VCaP (cell line): Measurements from ENCODE around the gene NEDD8.

Experiments used
- H3K27ac ChIP-seq: fragments of 450-650 bp; 2 replicates; pipeline ENCODE4 v1.5.1; 2017
- TF ChIP-seq, protein P1 (sequence below): fragments of 450-650 bp; conservative IDR thresholded peaks from 2 replicates; pipeline ENCODE4 v1.5.1; 2017; ENCODE audit warnings: mild to moderate bottlenecking, moderate library complexity

Gene NEDD8

DNA sequence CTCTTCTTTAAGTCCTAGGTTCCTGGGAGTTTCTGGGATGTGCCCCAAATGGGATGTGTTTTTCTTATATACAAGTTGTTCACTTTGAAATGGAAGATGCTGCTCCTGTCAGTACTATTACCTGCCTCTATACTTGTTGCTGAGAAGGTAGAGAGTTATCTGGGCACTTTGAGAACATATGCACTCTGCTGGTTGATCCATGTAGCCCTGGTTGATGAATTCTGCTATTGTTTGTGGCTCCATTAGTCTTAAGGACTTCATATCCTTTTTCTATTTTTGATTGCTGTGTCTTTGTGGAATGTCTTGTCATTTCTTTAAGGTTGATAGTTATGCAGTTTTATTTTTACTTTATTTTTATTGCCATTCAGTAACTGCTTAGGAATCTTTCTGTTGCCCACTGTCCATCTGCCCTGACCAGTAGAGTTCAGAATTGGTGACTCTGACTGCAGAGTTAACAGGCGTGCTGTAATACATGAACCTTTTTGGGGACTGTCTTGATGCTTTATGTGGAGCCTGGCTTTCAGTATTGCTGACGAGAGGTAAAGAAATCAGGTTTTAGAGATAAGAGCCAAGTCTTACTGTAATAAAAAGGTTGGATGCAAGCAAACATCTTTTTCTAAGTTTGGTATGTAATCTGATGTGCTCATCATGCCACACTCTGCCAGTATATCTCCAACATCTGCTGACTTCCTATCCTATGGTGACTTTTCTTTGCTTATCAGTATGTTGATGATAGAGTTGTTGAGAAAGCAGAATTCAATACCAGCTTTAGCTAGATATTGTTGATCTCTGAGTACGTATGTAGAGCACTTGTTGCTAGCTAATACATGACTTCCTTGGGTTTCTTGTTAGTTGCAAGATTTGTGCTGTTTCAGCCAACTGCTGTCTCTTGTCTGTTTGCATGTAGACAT lies 2.2 kb upstream of the NEDD8 start:
- TF ChIP-seq, protein P1, sequence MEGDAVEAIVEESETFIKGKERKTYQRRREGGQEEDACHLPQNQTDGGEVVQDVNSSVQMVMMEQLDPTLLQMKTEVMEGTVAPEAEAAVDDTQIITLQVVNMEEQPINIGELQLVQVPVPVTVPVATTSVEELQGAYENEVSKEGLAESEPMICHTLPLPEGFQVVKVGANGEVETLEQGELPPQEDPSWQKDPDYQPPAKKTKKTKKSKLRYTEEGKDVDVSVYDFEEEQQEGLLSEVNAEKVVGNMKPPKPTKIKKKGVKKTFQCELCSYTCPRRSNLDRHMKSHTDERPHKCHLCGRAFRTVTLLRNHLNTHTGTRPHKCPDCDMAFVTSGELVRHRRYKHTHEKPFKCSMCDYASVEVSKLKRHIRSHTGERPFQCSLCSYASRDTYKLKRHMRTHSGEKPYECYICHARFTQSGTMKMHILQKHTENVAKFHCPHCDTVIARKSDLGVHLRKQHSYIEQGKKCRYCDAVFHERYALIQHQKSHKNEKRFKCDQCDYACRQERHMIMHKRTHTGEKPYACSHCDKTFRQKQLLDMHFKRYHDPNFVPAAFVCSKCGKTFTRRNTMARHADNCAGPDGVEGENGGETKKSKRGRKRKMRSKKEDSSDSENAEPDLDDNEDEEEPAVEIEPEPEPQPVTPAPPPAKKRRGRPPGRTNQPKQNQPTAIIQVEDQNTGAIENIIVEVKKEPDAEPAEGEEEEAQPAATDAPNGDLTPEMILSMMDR = no peak
- no peak overlapping the region; the same call in 1 of the 2 replicates for H3K27ac ChIP-seq

GRCh38 chr14:24233538-24233866 lies 1.3 kb upstream of the NEDD8 start:
- TF ChIP-seq, protein P1 = no peak
- peak overlapping the region; percentile 85 for H3K27ac ChIP-seq

- TF ChIP-seq, protein P1 = no peak
- H3K27ac ChIP-seq = peak within 1 kb of the TSS; percentile 85
Measured at GRCh38 chr14:24232645-24233537, 724 bp upstream of the NEDD8 start, which contains the start of gene GMPR2. Gene GMPR2 (plus strand): TSS chr14:24232929. CDS start chr14:24233254, 325 bp downstream.

- TF ChIP-seq, protein P1 = no peak
- peak overlapping the region; percentile 85 for H3K27ac ChIP-seq
Measured at GRCh38 chr14:24231263-24232120, 675 bp downstream of the NEDD8 start.

DNA sequence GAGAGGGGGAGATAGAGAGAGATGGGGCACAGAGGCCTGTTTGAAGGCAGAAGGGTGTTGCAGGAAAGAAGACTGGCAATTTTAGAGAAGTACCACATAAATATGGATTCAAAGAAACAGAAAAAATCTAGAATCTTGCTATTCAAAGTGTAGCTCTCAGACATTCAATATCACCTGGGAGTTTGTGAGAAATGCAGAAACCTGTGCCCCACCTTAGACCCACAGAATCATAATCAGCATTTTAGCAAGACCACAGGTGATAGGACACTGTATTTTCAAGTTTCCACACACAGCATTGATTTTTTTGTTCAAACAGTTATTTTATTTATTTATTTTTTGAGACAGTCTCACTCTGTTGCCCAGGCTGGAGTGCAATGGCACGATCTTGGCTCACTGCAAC lies 3.3 kb downstream of the NEDD8 start:
- TF ChIP-seq, protein P1 = no peak
- no peak overlapping the region for H3K27ac ChIP-seq

GRCh38 chr14:24226473-24226872 lies 5.7 kb downstream of the NEDD8 start:
- TF ChIP-seq, protein P1 = no peak
- H3K27ac ChIP-seq = no peak overlapping the region
